Activated CD8-positive, alpha-beta T cell treated with anti-CD3 and anti-CD28 coated beads, Interleukin-2, amount 10 ng/mL, durations not matched to agents 7 days and 5 days (primary cell): ENCODE results near the gene SPRED3. TPM values are rescaled to one million over a fixed set of nuclear protein-coding genes. Genes with fewer than 3 reads are reported as not detected.

Source experiments
- ATAC-seq: fragments of 150-1000 bp; cut with Tn5 transposase; one replicate; pipeline ENCODE4 v1.10.0; 2021; ENCODE audit warnings: moderate library complexity
- CTCF ChIA-PET: fragments of 350-600 bp; sonication (Branson Sonifier 250); formaldehyde crosslinking; loops from one replicate; lab custom pipeline; 2021; ENCODE audit warnings: antibody characterized with exemption; lab: Charles Lee
- POLR2A ChIA-PET: fragments of 350-600 bp; sonication (Branson Sonifier 250); formaldehyde crosslinking; loops from one replicate; lab custom pipeline; 2021; ENCODE audit warnings: antibody characterized with exemption; lab: Charles Lee
- DNase-seq: peaks from one replicate; pipeline ENCODE4 v3.0.0-alpha.2; 2020
- H3K27ac Mint-ChIP-seq: one replicate; pipeline ENCODE4 v1.8.0; 2021; ENCODE audit warnings: mild to moderate bottlenecking, mixed read lengths
- H3K27me3 Mint-ChIP-seq: one replicate; pipeline ENCODE4 v1.8.0; 2021; ENCODE audit warnings: low read depth, mixed read lengths
- H3K36me3 Mint-ChIP-seq: one replicate; pipeline ENCODE4 v1.8.0; 2021; ENCODE audit warnings: low read depth, mixed read lengths
- H3K4me1 Mint-ChIP-seq: one replicate; pipeline ENCODE4 v1.8.0; 2021; ENCODE audit warnings: low read depth, mixed read lengths
- H3K4me3 Mint-ChIP-seq: one replicate; pipeline ENCODE4 v1.8.0; 2021; ENCODE audit warnings: mild to moderate bottlenecking, mixed read lengths
- H3K9me3 Mint-ChIP-seq: one replicate; pipeline ENCODE4 v1.8.0; 2022; ENCODE audit warnings: mixed read lengths; ENCODE audit not compliant: insufficient read depth
- total RNA-seq, 2 experiments: library from RNA; stranded (reverse); gene quantifications; one replicate each; pipeline ENCODE4 v1.2.3, GENCODE V29; 2021

SPRED3 gene
- total RNA-seq, 2 experiments from 2014 or later = 0.90 to 1.3 TPM

DNA sequence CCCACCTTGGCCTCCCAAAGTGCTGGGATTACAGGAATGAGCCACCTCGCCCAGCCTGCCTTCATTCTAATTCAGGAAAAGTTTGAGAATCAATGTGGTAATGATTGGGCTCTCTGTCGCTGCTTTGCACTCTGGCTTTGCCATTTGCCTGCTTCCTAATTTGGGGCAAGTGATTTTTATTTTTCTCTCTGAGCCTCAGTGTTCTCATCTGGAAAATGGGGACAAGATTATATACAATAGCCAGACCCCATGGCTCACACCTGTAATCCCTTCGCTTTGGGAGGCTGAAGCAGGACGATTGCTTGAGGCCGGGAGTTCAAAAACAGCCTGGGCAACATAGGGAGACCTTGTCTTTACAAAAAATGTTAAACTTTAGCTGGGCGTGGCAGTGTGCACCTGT is 48.8 kb downstream of the SPRED3 start:
- ATAC-seq = no peak
- peaks cover 14% of the 10 kb centered on the region for H3K27me3 Mint-ChIP-seq
- H3K9me3 Mint-ChIP-seq = no peaks in the 10 kb centered on the region
- H3K36me3 Mint-ChIP-seq = no peaks in the 10 kb centered on the region
- POLR2A ChIA-PET = no interaction called here
- no peak for DNase-seq
- peaks cover 4% of the 10 kb centered on the region for H3K4me1 Mint-ChIP-seq
- no peak overlapping the region for H3K4me3 Mint-ChIP-seq
- no peak overlapping the region for H3K27ac Mint-ChIP-seq
- CTCF ChIA-PET = interaction anchor here (1.0 kb wide), 1 partner anchor 35 kb away, joined by 4 read pairs; the partner anchor contains the start of gene FAM98C

DNA sequence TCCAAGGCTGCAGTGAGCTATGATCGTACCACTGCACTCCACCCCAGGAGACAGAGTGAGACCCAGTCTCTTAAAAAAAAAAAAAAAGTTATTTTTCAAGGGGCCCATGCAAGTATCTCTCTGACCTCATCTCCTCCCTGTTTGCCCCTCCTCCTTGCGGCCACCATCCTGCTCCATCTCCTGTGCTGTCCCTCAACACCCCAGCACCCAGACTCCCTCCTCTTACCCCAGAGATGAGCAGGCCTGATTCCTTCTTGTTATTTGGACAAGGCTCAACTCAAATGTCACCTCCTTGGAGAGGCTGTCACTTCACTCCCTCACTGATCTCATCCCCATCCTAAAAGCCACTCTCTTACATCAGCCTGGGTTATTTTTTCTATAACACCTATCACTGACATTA is 49.4 kb downstream of the SPRED3 start:
- ChIA-PET CTCF (no interaction called here), POLR2A (no interaction called here)
- ATAC-seq (no peak), DNase-seq (no peak)
- H3K4me3 Mint-ChIP-seq = no peak overlapping the region
- H3K9me3 Mint-ChIP-seq = no peaks in the 10 kb centered on the region
- H3K27me3 Mint-ChIP-seq = peaks cover 14% of the 10 kb centered on the region
- peaks cover 4% of the 10 kb centered on the region for H3K4me1 Mint-ChIP-seq
- H3K36me3 Mint-ChIP-seq = no peaks in the 10 kb centered on the region
- H3K27ac Mint-ChIP-seq = no peak overlapping the region

DNA sequence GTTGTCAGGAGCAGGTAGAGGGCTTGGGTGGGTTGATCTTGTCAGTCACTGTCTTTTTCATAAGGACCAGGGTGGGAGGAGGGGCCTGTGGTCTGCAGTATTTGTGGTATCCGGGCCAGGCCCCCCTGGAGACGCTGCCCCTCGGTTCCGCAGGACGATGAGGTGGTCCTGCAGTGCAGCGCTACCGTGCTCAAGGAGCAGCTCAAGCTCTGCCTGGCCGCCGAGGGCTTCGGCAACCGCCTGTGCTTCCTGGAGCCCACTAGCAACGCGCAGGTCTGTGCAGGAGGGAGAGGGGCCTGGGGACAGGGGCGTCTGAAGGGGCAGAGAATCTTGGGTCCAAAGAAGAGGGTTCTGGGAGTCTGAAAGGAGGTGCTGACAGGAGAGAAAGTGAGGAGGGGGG is 52.1 kb downstream of the SPRED3 start:
- peaks cover 3% of the 10 kb centered on the region for H3K27me3 Mint-ChIP-seq
- H3K4me3 Mint-ChIP-seq = no peak overlapping the region
- DNase-seq = no peak
- ChIA-PET POLR2A (no interaction called here), CTCF (interaction anchor here (1.1 kb wide), 1 partner anchor 38 kb away, joined by 7 read pairs; the partner anchor contains the start of gene FAM98C)
- no peaks in the 10 kb centered on the region for H3K4me1 Mint-ChIP-seq
- ATAC-seq = no peak
- H3K27ac Mint-ChIP-seq = no peak overlapping the region
- H3K9me3 Mint-ChIP-seq = no peaks in the 10 kb centered on the region
- H3K36me3 Mint-ChIP-seq = no peaks in the 10 kb centered on the region

DNA sequence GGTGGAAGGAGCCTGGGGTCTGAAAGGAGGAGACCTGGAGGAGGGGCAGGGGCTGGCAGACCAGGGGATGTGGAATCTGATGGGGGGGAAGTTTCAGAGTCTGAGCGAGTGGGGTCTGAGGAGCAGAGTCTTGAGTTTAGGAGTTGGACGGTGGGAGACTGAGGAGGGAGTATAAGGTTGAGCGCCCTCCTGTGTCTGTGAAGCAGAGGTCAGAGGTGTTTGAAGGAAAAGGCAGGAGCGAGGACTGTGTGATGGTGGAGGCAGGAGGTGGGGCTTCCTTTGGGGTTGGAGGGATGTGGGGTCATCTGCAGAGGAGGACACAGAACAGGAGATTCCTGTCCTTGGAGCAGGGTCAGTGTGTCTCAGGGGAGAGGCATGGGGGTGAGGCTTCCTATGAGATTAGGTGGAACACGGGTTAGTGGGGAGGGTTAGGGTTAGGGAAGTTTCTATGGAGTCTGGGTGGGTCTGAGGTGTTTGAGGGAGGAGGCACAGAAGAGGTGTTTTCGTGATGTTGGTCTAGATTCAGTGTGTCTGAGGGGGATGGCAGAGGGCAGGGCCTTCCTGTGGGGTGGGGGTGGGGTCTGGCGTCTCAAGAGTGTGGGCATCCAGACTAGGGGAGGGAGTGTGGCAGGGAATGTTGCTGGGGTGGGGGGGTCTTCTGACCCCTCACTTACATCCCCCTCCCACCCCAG is 53.3 kb downstream of the SPRED3 start:
- CTCF ChIA-PET = no interaction called here
- H3K27ac Mint-ChIP-seq = no peak overlapping the region
- H3K9me3 Mint-ChIP-seq = no peaks in the 10 kb centered on the region
- H3K4me3 Mint-ChIP-seq = no peak overlapping the region
- DNase-seq = no peak
- peaks cover 3% of the 10 kb centered on the region for H3K4me1 Mint-ChIP-seq
- peaks cover 3% of the 10 kb centered on the region for H3K27me3 Mint-ChIP-seq
- no peaks in the 10 kb centered on the region for H3K36me3 Mint-ChIP-seq
- peak; percentile 61 for ATAC-seq
- POLR2A ChIA-PET = no interaction called here

DNA sequence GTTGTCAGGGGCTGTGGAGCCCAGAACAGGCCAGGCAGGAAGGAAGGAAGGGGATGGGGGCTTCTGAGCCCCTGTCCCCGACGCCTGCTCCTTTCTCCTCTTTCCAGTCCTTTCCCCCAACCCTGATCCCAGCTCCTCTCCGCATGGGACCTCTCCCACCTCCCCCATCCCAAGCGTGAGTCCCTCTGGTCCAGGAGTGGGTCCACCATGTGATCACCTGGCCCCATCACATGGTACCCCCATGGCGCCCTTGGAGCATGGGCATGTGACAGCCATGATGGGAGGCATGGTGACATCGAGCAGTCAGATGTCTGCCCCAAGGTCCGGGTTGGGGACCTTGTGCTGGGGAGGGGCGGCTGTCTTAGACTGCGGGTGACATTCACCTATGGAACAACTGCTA is 54.2 kb downstream of the SPRED3 start:
- ChIA-PET CTCF (no interaction called here), POLR2A (no interaction called here)
- Mint-ChIP-seq H3K4me3 (no peak overlapping the region), H3K9me3 (no peaks in the 10 kb centered on the region), H3K36me3 (no peaks in the 10 kb centered on the region), H3K27me3 (peaks cover 3% of the 10 kb centered on the region), H3K27ac (no peak overlapping the region), H3K4me1 (peaks cover 3% of the 10 kb centered on the region)
- DNase-seq (no peak), ATAC-seq (no peak)

DNA sequence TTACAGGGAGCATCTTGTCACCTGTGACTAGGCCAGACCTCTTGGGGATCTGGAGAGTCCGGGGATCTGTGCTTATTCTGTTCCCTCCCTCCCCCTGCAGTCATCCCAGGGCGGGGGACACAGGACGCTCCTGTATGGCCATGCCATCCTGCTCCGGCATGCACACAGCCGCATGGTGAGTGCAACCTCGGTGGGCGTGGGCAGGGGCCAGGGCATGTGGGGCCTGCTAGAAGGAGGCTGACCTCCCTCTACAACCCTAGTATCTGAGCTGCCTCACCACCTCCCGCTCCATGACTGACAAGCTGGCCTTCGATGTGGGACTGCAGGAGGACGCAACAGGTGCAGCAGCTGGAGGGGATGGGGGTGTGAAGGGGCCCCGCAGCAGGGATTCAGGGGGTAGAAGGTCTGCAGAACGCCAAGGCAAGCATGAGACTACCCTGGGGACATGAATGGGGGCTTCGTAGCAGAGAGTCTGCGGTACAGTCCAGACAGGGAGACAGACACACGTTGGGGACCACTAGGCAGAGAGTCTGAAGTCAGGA is 55.0 kb downstream of the SPRED3 start:
- peaks cover 3% of the 10 kb centered on the region for H3K4me1 Mint-ChIP-seq
- ATAC-seq (no peak), DNase-seq (no peak)
- H3K9me3 Mint-ChIP-seq = no peaks in the 10 kb centered on the region
- ChIA-PET CTCF (no interaction called here), POLR2A (no interaction called here)
- no peak overlapping the region for H3K27ac Mint-ChIP-seq
- no peak overlapping the region for H3K4me3 Mint-ChIP-seq
- H3K36me3 Mint-ChIP-seq = no peaks in the 10 kb centered on the region
- H3K27me3 Mint-ChIP-seq = no peaks in the 10 kb centered on the region

DNA sequence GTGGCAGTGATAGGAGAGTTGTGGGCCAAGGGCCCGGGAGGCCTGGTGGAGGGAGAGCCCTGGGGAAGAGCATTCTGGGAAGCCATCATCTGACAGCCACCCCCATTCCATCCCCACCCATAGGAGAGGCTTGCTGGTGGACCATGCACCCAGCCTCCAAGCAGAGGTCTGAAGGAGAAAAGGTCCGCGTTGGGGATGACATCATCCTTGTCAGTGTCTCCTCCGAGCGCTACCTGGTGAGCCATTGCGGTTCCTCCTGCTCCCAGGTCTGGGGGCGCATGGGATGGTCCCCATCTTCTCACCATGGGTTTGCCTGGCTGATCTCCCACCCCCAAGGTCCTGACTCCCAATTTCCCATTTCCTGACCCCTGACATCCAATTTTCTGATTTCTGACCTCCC is 55.5 kb downstream of the SPRED3 start:
- H3K27me3 Mint-ChIP-seq = no peaks in the 10 kb centered on the region
- H3K4me3 Mint-ChIP-seq = no peak overlapping the region
- ATAC-seq (no peak), DNase-seq (no peak)
- ChIA-PET POLR2A (no interaction called here), CTCF (no interaction called here)
- H3K27ac Mint-ChIP-seq = no peak overlapping the region
- H3K4me1 Mint-ChIP-seq = peaks cover 3% of the 10 kb centered on the region
- H3K36me3 Mint-ChIP-seq = no peaks in the 10 kb centered on the region
- no peaks in the 10 kb centered on the region for H3K9me3 Mint-ChIP-seq

DNA sequence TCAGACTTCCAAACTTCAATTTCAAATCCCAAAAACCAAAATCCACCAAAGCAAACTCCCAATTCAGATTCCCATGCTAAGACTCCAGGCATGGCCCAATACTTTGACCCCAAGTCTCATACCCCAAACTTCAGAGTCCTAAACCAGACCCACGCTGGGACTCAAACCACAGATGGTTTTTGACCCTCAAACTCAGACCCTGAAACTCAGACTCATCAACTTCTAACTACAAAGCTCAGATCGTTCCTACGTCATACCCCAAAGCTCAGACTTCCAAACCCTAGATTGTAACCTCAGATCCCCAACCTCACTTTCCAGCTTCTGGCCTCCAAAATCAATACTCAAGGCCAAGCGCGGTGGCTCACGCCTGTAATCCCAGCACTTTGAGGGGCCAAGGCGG is 56.9 kb downstream of the SPRED3 start:
- ATAC-seq (no peak), DNase-seq (no peak)
- ChIA-PET POLR2A (no interaction called here), CTCF (no interaction called here)
- Mint-ChIP-seq H3K36me3 (no peaks in the 10 kb centered on the region), H3K27me3 (peaks cover 2% of the 10 kb centered on the region), H3K4me1 (peaks cover 3% of the 10 kb centered on the region), H3K4me3 (no peak overlapping the region), H3K9me3 (no peaks in the 10 kb centered on the region), H3K27ac (peak overlapping the region; percentile 45)

DNA sequence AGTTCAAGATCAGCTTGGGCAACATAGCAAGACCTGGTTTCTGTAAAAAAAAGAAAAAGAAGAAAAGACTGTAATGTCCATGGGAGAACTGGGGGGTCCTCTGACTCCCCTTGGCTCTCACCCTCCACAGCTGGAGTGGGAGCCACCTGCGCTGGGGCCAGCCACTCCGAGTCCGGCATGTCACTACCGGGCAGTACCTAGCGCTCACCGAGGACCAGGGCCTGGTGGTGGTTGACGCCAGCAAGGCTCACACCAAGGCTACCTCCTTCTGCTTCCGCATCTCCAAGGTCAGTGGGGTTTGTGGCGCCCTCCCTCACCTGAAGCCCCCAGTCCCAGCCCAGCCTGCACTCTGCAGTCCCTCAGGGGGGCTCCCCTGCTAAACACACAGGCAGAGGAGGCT is 59.7 kb downstream of the SPRED3 start:
- Mint-ChIP-seq H3K36me3 (no peaks in the 10 kb centered on the region), H3K27ac (no peak overlapping the region), H3K27me3 (peaks cover 2% of the 10 kb centered on the region), H3K4me1 (peaks cover 3% of the 10 kb centered on the region), H3K9me3 (no peaks in the 10 kb centered on the region), H3K4me3 (no peak overlapping the region)
- ChIA-PET CTCF (no interaction called here), POLR2A (no interaction called here)
- no peak for ATAC-seq
- no peak for DNase-seq

Other genes with a start within 250 kb of the SPRED3 start
- gene DPF1, start 164.5 kb upstream of the SPRED3 start, total RNA-seq = under 1 TPM; 0.16 to 0.29 TPM
- not detected for gene PPP1R14A, start 132.3 kb upstream of the SPRED3 start, total RNA-seq
- gene SPINT2, start 124.1 kb upstream of the SPRED3 start, total RNA-seq = 10 to 100 TPM; 31.5 to 35.1 TPM
- not detected for gene C19orf33, start 84.4 kb upstream of the SPRED3 start, total RNA-seq
- gene YIF1B, start 72.8 kb upstream of the SPRED3 start, total RNA-seq = 10 to 100 TPM; 66.6 to 72.3 TPM
- 10 to 100 TPM; 13.5 to 13.7 TPM for gene KCNK6, start 68.9 kb upstream of the SPRED3 start, total RNA-seq
- gene CATSPERG, start 52.9 kb upstream of the SPRED3 start, total RNA-seq = 10 to 100 TPM; 10.7 to 11.3 TPM
- gene PSMD8, start 14.1 kb upstream of the SPRED3 start, total RNA-seq = 100 to 1,000 TPM; 173 to 187 TPM
- not detected for gene GGN, start 663 bp upstream of the SPRED3 start, total RNA-seq
- gene FAM98C, start 14.4 kb downstream of the SPRED3 start, total RNA-seq = 10 to 100 TPM; 21.0 to 25.9 TPM
- under 1 TPM; 0.42 to 0.50 TPM for gene RASGRP4, start 37.5 kb downstream of the SPRED3 start, total RNA-seq
- under 1 TPM; 0.42 to 0.83 TPM for gene RYR1, start 45.0 kb downstream of the SPRED3 start, total RNA-seq
- gene MAP4K1, start 229.3 kb downstream of the SPRED3 start, total RNA-seq = 100 to 1,000 TPM; 259 to 269 TPM
- gene EIF3K, start 230.5 kb downstream of the SPRED3 start, total RNA-seq = 100 to 1,000 TPM; 325 to 352 TPM